Renal pelvis (tissue), 4 donors: ENCODE results near the gene IFRD1. TPM values are rescaled to one million over a fixed set of nuclear protein-coding genes. Genes with fewer than 3 reads are reported as not detected.
A peak's percentile ranks its signal among the peaks of the same experiment; 100 is the strongest.

ENCODE experiments used
- DNase-seq: peaks from one replicate; pipeline ENCODE4 v3.0.0-alpha.2; 2013
- polyA plus RNA-seq, 3 donors: library from polyadenylated mRNA; unstranded; fragments of 120-200 nt; gene quantifications; one replicate each; pipeline ENCODE4 v1.2.1, GENCODE V29; 2013; ENCODE audit not compliant: insufficient read length in 3 of 3

Gene IFRD1
- polyA plus RNA-seq, 3 donors, result 30.5 to 48.8 (median 46.9) TPM

DNA sequence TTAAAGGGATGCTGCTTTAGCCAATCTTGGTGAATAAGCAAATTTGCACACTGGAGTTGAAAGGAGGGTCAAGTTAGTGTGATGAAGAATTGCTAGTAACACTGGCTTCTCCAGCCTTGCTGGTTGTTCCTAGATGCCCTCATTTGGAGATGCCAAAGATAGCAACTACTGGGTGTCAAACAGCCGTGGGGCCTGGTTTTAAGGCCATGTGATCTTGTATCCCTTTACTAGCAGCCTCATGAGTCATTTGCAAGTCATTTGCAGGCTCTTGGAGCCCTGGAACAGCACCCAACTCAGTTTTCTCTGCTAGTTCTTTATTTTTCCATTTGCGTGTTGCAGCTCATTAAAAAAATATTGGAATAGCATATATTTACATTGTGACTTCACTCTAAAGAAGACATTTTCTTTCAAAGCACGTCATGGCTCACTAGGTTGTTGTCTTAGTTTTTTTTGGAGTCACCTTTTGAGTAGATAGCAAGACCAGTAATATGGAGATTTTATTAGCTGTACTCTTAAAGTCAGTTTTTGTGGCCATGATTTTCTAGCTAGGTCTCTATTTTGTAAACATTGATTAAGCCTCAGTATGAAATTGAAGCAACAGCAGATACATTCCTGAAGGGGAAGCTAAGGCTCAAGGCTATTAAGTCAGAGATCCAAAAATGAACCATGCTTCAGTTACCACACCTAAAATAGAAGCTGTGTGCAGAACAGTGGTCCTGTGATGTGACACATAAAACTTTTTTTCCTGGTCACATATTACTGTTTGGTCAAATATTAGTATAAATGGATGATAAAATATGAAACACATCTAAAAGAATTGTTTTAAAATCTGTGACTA is 31.8 kb downstream of the IFRD1 start:
- no peak for DNase-seq

DNA sequence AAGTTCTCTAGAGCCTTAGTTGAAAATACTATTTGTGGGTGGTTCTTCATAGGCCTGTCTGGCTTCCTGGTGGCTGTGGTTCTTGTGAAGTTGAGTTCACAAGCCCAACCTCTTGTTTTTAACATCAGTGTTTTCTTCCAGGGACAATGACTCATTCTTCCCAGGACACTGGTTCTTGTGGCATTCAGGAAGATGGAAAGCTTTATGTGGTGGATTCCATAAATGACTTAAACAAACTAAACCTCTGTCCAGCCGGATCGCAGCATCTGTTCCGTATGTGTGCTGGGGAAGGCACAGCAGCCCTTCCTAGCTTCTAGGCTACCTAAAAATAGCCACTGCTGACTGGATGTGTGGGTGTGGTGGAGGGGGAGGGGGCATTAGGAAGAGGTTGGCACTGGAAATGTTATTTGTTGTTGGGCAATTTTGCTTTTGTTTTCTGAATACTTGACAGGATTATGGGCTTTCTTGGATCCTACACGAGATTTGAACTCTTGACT is 34.5 kb downstream of the IFRD1 start:
- no peak for DNase-seq

DNA sequence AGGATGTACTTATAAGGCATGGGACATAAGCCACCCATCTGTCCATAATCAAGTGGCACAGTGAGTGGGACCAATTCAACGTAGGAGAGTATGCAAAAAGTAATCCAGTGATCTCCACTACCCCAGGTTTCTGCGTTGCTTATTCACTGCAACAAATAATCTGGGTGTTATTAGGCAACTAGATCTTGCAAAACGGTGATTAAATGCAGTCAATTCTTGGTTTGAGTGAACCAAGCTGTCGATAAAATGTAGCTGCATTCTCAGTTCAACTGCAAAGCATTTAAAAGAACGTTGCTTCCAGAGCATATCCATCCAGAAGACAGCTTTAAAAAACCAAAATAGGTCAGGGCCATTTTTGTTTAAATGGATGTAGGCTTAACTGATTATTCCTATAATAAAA is 35.5 kb downstream of the IFRD1 start:
- no peak for DNase-seq

DNA sequence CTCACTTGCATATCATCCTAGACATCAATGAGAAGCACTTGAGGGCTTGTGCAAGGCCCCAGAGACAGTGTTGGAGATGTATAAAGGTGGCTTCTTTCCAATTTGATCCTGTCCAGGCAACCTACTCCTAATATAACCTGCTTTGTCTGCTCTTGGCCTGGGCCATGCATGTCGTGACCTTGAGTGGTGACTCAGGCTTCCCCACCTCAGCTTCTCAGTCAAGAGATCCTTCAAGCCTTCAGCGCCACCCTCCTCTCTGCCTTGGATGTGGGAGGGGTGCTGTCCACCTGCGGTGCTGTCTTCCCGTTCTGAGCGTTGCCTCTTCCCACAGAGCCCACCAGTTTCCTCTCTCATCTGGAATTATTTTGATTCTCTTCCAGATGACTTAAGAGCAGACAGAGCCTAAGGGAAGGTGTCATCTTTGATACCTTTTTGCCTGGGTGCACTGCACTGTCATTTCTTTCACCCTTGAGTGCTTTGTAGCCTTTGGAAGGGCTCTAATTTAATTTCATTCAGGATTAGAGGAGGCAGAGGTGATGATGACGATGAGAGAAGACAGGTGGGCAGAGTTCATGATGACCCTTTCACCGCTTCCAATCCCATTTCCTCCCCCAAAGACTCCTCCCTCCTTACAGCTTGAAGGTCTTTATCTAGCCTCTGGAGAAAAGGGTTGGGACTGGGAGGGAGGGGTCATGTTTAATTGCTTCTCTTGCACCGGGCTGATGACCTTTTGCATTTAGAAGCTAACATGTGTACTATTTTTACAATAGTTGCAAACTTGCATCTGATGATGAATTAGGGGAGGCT is 37.4 kb downstream of the IFRD1 start:
- no peak for DNase-seq

DNA sequence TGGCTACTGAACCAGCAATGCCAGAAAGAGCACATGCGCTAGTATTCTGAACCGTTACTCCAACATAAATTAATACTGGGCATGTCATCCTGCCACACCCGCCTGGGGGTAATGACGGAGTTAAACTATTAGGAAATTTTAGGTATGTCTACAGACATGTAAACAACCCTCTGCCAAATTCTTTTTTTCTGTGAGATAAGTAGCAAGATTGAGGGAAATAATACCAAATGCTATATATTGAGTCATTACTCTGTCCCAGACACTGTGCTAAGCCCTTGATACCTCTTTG is 37.9 kb downstream of the IFRD1 start:
- DNase-seq, result no peak

DNA sequence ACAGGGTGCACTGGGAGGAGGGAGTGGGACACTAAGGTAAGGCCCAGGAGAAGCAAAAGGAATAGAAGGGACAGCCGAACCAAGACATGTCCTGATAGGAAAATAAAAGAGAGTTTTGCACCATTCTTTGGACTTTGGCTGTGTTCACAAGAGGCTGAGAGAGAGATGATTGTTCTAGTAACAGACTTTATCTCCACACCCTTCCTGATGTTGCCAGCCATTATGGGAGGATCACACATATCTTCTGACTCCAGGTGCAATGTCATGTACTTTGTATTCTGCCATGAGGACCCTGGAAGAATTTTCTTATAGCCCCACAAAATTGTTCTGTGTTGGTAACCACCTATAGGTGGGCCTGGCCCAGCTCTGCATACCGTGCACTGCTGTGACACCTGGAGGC is 41.9 kb downstream of the IFRD1 start:
- DNase-seq, result no peak

DNA sequence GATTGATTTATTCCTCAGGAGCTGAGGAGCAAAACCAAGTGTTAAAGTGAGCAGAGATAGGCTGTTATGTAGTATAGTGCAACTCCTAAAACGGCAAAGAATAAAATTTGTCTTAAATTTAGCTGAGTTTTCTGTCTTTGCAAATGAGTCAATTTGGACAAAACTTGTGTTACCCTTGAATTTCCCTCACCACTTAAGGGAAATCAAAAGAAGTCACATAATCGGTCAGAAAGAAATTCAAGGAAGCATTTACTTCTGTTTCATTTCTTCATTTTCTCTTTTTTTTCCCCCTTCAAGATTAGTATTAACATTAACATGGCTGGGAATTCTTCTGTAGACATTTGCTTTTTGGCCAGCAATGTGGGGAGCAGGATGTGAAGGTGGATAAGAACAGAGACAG is 44.4 kb downstream of the IFRD1 start:
- DNase-seq, result no peak

DNA sequence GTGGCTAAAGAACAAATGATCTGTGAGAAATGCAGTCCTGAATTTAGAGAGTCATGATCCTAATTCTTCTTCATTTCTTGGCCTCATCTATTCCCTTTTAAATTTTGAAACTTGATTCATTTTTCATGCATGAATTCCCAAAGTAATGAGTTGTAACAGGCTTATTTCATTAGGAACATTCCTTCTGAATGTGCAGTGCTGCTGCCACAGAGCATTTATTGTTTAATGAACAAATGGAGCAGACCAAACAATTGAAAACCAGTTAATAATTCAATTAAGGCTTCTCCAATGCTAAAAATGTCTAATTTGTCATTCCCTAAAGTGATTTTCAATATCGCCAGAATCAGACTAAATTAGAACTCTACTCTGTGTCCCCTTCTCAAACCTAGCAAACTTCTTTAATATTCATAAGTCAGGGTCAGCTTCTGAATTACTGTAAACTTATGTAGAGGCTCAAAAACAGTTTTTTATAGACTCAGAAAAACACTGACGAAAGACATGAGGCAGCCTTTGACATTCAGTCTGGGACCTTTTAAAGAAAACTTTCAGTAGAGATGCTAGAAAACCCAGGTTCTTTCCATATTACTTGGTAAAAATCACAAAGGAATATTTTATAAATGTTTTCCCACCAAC is 45.0 kb downstream of the IFRD1 start:
- no peak for DNase-seq

DNA sequence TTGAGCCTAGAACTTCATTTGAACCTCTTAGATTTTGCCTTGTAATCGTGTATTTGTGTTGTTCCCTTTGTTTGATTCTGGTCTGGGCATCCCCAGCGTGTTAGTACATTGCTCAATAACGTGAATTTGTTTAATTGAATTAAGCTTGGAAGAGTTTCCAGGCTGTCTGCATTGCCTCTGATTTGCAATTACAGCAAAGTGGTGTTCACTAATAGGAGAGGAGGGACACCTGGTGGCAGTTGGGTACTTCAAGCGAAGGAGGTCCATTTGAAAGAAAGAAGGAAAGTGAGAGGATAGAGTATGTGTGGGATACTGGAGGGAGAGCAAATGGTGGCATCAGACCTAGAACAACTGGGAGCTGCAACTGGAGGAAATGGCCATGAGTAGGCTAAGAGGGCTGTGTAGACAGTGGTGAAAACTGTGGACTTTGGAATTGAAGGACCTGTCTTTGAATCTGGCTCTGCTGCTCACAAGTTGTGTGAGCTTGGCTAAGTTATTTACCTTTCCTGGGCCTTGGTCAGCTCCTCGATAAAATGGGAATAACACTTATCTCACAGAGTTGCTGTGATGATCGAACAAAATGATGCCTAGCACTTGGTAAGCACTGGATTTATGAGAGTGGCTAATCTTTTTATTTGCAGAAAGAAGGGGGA is 45.7 kb downstream of the IFRD1 start:
- DNase-seq, result peak; percentile 54

DNA sequence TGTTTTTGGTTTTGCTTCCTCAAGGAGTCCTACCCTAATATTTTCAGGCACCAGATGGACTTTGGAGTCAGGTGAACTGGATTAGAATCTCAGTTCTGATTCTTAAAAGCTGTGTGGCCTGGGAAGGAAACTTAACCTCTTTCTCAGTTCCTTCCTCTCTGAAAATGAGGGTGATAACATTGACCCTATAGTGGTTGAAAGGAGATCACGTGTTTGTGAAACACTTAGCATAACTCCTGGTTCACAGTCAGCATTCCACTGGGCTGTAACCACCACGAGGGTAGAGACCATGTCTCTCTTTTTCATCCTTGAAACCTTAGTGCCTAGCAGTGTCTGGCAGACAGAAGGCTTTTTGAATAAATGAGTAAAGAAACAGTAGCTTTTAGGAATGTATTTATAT is 47.2 kb downstream of the IFRD1 start:
- DNase-seq, result no peak

DNA sequence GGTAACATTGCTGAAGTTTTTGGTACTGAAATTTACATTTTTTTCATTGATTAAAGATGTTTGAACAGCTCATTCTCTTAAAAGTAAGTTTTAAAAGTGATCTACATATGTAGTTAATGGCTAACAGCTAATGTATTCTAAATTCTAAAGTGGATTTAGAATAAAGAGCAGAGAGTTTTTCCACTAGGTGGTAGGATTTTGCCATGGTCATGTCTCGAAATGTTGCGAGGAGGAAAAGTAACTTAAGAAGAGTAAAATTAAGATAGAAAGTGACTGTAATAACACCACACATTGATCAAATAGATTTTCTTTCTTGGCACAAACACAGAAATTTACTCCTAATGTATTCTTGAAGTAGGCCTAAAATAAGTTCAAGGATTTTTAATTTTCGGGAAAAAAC is 50.4 kb downstream of the IFRD1 start:
- peak; percentile 10 for DNase-seq

DNA sequence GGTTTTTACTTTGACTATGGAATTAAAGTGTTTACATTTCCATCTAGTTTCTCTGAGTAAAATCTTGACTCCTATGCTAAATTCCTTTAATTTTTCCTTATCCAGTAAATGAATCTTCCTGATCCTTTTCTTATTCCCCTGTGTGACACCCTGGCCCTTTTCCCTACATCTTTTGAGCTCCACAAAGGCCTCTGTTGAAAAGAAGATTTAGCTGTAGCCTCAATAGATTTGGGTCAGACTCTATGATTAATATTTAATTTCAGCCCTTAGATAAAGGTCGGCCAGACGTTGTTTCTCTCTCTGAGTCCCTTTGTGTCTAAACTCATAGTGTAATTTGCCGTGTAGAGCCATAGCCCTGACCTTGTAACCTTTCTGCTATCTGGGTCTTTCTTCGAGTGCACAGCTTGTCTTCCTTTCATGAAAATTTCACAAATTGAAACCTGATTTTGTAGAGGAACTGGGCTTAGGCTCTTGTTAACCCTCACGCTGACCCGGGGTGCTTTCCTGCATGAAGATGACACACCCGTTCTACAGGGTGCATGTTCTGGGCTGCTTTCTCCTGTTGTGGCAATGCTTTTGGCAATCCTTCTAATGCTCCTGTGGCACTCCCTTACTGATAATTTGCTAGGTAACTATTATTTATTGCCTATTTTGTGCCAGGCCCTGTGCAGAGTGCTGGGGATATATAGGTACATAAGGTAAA is 51.7 kb downstream of the IFRD1 start:
- no peak for DNase-seq

DNA sequence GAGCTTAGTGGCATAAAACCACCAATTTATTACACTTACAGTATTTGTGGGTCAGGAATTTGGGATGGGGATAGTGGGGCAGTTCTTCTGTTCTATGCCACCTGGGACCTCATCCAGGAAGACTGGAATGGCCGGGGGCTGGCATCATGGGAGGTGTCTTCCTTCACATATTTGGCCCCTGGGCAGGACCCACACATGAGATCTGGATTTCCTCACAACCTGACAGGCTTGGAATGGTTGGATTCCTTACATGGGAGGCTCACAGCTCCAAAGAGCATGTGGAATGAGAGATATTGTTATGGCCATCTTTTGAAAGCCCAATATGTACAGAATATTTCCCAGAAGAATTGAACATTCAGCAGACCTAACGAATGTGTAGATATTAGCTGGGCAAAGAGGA is 52.4 kb downstream of the IFRD1 start:
- DNase-seq, result no peak

DNA sequence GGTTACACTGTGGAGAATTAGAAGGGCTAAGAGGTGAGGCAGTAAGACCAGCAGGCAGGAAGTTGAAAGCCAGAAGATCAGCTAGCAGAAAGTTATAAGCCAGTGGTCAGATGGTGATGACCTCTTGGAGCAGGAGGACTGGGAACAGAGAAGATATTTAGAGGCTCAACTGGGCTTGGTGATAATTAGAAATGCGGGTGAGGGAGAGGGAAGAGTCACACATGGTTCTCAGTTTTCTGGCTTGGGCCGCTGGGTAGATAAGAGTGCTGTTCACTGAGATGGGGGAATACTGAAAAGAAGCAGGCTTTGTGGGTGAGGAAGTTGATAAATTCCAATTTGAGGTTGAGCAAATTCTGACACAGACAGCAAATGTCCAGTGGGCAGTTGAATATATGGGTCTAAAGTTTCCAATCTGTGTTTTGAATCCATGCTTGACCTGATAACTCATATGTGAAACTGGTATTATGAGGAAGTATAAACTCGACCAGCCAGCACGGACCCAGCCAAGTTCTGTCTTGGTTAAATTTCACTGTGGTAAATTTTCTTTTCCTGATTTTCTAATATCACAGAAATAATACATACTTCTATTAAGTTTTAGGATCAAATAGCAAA is 53.2 kb downstream of the IFRD1 start:
- no peak for DNase-seq

DNA sequence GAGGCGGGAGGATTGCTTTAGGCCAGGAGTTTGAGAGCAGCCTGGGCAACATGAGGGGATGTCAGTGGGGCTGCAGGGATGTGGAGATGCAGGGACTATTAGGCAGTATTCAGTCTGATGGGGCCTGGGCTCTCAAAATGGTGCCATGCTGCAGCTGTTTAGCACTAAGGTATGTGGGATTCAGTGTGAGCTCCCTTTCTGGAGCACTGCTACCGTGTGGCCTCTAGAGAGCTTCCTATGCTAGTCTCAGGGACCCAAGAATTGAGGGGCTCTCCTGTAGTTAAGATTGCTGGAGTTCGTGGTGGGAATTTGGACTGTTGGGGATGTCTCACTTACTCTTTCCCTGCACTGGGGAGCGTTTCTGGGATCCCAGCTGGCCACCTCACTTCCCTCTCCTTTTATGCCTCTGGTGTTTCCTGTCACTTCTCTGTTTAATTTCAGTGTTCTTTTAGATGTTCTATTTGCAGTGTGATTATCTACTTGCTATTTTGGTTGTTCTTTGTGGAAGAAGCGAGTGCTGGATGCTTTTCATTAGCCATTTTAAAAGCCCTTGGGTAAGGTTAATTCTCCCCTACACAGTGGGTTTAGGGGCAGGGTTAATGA is 53.9 kb downstream of the IFRD1 start:
- DNase-seq, result no peak

DNA sequence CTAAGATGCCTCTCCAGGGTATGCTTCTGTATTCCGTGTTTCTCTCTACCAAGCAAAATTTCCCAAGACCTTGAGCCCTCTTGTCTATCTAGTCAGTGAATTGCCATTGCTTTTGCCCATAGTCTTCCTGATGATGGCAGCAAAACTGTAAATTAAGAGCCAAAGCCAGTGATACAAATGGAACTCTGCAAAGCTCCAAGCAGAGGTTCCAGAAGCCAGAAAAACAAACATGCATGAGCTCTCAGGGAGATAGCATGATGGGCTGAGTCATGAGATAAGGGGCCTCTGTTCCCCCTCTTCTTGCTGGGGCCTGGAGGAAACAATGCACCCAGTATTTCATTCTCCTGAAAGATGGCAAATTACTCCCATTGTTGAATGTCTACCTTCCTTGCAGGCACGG is 55.2 kb downstream of the IFRD1 start:
- DNase-seq, result no peak

DNA sequence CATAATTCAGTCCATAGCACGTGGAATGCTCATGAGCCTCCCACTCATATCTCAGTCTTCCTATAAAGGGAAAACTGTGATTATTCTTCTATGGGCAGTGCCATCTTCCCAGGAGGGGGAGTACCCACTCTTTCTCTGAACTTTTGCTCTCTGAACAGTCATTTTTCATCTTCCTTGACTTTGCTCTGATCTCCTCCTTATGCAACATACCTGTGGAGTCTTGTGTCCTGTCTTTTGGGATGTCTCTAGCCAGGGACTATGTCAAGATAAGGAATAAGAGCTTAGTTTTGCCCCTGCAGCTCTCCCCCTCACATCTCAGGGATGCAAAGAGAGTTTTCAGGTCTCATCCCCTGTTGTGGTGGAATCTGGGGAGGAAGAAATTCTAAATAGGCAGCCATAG is 58.1 kb downstream of the IFRD1 start:
- DNase-seq, result no peak

DNA sequence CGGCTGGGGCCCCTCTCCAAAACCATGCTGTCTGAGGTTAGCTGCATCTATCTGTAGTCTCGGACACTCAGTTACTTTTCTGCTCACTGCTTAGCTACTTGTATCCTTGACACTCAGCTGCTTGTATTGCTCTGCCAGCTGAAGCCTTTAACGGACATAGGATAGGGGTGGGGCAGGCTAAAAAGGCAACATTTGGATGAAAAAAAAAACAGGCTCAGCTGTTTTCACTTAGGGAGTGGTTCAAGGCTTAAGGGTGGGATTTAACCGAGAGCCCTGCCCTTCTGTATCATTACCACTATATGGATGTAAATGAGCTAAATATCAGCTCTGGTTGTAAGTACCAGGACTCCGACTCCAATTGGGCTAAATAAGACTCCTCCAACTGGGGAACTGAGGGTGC is 59.1 kb downstream of the IFRD1 start:
- no peak for DNase-seq

DNA sequence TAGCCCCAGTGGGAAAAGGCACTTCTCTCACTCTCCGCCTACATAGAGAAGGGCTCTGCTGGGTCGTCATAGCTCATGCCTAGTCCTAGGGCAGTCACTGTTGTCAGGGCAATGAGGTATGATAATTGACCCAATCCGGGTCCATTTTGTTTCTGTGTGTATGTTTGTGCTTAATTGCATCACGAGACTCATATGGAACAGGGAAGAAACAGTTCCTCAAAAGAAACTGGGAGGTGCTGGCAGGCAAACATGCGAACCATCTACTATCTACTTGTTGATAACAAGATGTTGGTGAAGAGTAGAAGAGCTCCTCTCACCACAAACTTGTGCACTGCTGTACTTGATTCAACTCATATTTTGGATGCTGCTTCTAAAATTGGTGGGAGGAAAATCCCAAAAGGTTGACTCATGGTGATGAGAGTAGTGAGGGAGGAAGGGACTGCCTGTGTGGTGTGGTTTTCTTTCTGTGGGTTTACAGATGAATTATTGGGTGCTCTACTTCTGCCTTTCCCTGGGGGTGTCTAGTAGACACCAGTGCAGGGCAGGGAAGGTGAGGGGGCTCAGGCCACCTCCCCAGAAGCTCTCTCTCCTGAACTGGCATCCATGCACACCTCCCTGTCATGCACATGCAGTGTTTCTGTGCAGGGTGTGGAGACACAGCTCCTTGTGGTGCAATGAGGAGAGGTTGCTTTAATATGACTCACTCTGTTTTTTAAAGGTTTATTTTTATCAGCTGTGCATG is 59.9 kb downstream of the IFRD1 start:
- DNase-seq, result no peak

DNA sequence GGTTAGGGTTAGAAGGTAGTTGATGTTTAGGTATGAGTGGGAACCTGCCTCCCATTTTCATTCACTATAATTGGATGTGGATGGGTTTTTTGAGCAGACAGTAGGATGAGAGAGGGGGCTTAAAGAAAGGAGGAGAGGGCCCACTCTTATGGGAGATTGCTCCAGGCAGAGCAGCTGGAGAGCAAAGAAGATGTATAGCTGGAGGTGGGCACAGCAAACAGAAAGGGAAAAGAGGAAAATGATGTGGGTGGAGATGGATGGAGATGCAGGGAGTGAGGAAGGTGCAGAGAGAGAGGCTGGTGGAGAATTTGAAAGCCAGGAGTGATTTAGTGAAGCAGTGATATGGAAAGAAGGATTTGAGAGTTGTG is 60.5 kb downstream of the IFRD1 start:
- DNase-seq, result no peak
